Occipital lobe (tissue), 2 donors: Measurements from ENCODE around the gene NYNRIN. TPM values are rescaled to one million over a fixed set of nuclear protein-coding genes. Genes with fewer than 3 reads are reported as not detected.

Experiments used
- DNase-seq: peaks from one replicate; lab custom pipeline; 2025; lab: John Stamatoyannopoulos, UW
- total RNA-seq: library from RNA; depleted of rRNA; stranded (reverse); fragments of >200 nt; gene quantifications from one replicate; pipeline ENCODE4 v1.2.3, GENCODE V29; 2014

NYNRIN gene
- total RNA-seq, 1 donor from 2014 or later, result 15.0 TPM

DNA sequence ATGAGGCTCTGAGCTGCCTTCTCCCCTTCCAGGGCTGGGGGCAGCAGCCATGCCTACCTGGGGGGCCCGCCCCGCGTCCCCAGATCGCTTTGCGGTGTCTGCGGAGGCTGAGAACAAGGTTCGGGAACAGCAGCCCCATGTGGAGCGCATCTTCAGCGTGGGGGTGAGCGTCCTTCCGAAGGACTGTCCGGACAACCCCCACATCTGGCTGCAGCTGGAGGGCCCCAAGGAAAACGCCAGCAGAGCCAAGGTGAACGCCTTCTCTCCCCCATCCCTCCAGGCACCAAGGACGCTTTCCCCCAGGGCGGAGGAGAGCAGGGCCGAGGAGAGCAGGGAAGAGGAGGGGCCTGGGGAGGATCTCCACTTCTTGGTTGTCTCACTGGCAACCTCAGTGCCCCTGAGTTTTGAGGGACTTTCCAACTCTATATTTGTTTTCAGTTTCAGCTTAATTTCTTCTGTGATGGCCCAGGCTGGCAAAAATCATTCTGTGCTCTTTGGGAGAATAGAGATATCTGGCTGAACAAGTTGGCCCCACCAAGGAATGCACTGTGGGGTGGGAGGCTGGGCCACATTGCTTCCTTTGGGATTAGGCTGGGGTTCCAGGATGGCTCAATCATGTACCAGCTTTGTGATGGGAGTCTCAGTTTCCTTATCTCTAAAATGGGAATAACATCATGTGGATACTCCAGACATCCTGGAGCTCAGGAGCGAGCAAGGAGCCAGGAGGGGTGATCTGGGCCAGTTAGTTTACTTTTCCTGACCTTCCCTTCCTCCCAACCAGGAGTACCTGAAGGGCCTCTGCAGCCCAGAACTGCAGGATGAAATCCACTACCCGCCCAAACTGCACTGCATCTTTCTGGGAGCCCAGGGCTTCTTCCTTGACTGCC lies 32.1 kb downstream of the NYNRIN start:
- DNase-seq, result no peak

- peak; percentile 72 for DNase-seq
These were observed 32.9 kb downstream of the NYNRIN start for GRCh38 chr14:24431569-24432258.

DNA sequence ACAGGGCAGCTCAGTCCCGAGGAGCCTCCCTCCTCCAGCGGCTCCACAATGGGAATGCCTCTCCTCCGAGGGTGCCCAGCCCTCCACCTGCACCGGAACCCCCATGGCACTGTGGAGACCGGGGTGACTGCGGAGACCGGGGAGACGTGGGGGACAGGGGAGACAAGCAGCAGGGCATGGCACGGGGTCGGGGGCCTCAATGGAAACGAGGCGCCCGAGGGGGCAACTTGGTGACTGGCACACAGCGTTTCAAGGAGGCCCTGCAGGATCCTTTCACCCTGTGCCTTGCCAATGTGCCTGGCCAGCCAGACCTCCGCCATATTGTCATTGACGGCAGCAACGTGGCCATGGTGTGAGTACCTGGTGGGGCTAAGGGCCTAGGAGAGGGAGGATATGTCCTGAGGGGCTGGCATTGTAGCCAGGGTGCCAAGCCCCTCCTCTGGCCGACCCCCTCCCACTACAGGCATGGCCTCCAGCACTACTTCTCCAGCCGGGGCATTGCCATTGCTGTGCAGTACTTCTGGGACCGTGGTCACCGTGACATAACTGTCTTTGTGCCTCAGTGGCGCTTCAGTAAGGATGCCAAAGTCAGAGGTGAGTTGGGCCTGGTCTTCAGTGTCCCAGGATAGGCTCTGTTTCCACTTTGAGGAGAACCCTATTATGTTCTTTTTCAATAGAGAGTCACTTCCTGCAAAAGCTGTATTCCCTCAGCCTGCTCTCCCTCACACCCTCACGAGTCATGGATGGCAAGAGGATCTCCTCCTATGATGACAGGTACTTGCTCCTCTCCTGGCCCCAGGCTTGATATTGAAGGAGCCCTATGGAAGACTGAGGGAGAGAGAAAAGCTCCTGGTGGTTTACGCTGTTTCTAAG lies 33.7 kb downstream of the NYNRIN start:
- no peak for DNase-seq

DNA sequence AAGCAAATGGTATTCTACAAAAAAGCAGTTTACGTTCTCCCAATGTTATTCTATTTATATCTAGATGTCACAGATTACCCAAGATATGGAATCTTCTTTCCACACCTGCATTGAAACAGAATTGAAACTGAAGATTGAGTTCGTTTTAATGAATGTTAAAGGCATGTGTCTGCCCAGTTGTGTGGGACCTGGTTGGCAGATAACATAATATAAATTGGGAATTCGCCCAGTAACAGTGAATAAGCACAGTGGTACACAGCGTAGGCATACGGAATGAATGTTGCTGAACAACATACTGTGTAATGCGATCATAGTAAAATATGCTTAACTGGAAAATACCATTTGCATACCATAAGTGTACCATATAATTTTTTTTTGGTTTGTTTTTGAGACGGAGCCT lies 35.2 kb downstream of the NYNRIN start:
- no peak for DNase-seq

GRCh38 chr14:24434676-24435075 lies 35.9 kb downstream of the NYNRIN start:
- no peak for DNase-seq

DNA sequence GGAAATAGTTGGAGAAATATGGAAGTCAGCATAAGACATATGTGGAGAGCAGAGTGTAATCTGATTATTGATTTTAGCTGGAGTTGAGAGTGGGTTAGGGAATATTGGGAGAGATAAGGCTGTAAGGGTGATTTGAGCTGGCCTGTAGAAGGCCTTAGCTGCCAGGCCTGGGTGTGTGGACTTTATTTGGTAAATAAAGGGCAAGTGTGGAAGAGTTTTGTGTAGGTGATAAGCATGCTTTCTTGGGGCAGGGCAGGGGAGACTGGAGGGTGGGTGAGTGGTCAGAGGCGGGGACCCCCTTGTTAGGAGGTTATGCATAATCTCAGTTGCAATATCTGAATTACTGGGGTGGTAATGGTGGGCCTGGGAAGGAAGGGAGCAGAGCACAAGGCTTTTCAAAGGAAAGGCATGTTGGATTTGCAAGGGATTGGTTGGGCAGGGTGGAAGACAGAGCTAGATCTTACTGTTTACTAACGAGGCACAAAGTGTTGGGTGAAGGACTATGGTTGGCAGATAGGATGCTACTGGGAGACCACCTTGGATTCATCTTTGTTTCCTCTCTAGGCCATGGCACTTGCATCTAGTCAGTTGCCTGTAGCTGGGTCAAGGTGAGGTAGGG lies 36.5 kb downstream of the NYNRIN start:
- DNase-seq, result no peak

- DNase-seq, result no peak
These were observed 37.2 kb downstream of the NYNRIN start for GRCh38 chr14:24435998-24436354.

DNA sequence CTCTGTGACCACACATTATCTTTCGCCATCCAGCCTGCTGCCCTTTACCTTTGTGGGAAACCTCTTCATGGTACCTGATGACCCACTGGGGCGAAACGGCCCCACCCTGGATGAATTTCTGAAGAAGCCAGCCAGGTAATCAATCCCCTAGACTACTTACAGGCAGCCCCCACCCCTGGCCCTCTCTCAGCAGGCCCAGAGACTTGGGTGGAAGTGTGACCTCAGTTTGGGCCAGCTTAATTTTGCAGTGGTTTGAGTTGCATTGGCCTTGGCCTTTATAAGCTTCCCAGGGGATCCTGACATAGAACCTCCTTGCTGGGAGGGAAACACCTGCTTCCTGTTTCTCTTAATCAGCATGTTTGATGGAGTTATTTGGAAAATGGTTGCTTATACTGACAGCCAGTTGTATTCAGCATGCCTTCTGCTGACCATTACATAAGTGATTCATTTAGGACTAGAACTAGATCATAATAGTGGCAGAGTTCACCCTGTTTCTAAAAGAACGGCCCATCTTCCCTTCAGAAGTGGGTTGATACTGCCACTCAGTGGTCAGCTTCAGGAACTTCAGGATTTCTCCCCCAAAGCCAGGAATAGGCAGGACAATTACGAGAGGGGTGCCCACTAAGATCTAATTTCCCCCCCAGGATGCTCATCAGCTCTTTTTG lies 37.7 kb downstream of the NYNRIN start:
- DNase-seq, result no peak

GRCh38 chr14:24437020-24437735 lies 38.4 kb downstream of the NYNRIN start:
- no peak for DNase-seq

GRCh38 chr14:24437736-24438067 lies 38.9 kb downstream of the NYNRIN start:
- no peak for DNase-seq

DNA sequence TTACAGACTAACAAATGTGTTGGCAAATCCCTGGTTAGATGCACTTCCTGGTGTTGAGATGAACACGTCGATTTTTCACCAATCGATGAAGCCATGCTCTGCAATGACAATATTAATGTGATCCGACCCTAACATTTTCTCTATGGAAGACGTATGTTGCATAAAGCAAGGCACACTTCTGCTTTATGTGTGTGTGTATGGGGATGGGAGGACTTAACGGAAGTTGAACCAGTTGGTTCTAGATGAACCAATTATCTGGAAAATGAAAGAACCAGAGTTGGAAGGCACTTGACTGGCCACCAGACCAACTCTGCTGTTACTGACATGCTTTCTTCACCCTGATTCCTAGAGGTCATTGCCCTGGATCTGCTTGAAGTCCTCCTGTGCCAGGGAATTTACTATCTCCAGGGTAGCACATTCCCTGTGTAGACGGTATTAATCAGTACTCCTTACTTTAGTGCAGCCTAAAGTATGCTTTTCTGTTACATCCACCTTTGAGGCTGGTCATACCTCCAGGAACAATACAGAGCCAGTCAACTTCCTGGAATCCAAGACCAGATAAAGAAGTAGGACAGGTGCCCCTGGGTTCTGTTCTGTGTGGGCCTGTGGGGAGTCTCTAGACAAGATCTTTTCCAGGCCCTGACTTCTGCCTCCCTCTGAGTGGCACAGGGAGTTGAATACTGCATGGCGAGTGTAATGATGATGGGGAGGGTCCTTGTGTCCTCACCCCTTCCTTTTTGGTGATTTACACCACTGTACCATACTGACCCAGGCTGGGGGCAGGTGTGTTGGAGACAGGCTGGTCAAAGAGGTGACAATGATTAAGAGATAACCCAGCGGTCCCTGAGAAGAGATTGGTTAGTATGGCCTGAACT lies 39.7 kb downstream of the NYNRIN start:
- no peak for DNase-seq

DNA sequence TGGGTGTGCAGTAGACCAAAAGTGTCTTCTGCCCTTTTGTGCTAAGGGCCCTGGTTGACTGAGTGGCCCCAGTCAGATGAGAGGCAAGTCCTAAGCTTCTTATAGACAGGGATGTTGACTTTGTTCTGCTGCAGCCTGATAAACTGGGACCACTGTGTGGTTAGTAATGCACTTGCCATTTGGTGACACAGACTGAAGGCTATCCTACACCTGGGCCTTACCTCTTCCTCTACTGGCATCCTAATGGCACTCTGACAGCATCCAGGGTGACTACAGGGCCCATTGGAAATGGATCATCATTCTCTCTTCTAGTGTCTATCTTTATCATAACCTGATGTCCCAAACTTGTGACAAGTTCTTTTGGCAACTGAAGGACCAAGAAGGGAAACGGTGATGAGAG lies 40.5 kb downstream of the NYNRIN start:
- DNase-seq, result no peak

- DNase-seq, result no peak
These were observed 41.2 kb downstream of the NYNRIN start for GRCh38 chr14:24439830-24440605.

DNA sequence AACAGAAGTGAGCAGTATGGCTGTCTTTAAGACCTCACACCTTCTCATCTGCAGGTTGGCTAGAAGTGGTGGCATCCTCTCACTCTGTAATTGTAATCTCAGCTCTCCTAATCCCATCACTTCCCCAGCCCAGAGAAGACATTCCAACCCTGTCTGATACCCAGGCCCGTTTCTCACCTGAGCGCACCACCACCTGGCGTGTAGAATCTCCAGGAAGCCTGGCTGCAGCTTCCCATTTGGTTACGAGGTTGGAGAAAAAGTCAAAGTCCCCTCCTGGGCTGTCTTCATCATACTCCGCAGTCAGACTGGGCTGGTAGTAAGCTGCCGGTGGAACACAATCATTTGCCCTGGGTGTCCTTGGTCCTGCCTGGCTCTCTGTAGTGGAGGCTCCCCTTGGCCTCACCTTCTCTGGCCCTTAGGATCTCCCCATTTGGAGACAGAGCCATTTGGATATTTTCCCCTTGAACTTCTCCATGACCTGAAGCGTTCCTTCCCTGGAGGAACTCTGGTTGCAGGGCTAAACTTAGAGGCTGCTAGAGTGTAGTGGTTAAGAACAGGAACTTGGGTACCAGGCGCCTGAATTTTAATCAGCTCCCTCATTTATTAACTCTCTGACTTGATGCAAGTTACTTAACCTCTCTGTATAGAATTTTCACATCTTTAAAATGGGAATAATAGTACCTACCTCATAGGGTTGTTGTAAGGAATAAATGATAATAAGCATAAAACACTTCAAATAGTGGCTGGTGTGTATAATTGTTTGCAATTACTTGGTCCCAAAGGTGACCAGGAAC lies 42.0 kb downstream of the NYNRIN start:
- no peak for DNase-seq

GRCh38 chr14:24441485-24441884 lies 42.7 kb downstream of the NYNRIN start:
- DNase-seq, result no peak

- no peak for DNase-seq
These were observed 43.1 kb downstream of the NYNRIN start for GRCh38 chr14:24441904-24442239.

- DNase-seq, result peak; percentile 97
These were observed 43.6 kb downstream of the NYNRIN start, which contains the start of gene SDR39U1 for GRCh38 chr14:24442240-24443052. SDR39U1 (minus strand) TSS chr14:24442776; CDS start chr14:24442769, 7 bp downstream.
